Loucy (cell line): ENCODE results near the gene NUFIP2.

Experiments
- EZH2phosphoT487 ChIP-seq: fragments of 200-600 bp; IDR thresholded peaks from 2 replicates; pipeline ENCODE4 v1.6.1; 2018; ENCODE audit warnings: antibody characterized with exemption, mild to moderate bottlenecking, moderate library complexity, borderline replicate concordance
- TF ChIP-seq, protein P1 (sequence below): fragments of 200-600 bp; sonication (generic); conservative IDR thresholded peaks from 2 replicates; pipeline ENCODE4 v1.5.1; 2014; ENCODE audit warnings: mild to moderate bottlenecking, antibody characterized with exemption, low read length

DNA sequence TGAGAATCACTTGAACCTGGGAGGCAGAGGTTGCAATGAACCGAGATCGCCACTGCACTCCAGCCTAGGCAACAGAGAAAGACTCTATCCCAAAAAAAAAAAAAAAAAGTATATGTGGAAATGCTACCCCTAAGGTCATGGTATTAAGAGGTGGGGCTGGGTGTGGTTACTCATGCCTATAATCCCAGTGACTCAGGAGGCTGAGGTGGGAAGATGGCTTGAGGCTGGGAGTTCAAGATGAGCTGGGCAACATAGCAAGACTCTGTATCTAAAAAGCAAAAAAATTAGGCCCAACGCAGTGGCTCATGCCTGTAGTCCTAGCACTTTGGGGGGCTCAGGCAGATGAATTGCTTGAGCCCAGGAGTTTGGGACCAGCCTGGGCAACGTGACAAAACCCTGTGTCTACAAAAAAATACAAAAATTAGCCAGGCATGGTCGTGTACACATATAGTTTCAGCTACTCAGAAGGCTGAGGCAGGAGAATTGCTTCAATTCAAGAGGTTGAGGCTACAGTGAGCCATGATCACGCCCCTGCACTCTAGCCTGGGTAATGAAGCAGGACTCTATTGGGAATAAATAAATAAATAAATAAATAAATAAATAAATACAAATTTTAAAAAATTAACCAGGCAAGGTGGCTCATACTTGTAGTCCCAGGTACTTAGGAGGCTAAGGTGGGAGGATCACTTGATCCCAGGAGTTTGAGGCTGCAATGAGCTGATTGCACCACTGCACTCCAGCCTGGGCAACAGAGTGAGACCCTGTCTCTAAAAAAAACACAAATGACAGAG, 32.3 kb upstream of the NUFIP2 start:
- TF ChIP-seq, protein P1, sequence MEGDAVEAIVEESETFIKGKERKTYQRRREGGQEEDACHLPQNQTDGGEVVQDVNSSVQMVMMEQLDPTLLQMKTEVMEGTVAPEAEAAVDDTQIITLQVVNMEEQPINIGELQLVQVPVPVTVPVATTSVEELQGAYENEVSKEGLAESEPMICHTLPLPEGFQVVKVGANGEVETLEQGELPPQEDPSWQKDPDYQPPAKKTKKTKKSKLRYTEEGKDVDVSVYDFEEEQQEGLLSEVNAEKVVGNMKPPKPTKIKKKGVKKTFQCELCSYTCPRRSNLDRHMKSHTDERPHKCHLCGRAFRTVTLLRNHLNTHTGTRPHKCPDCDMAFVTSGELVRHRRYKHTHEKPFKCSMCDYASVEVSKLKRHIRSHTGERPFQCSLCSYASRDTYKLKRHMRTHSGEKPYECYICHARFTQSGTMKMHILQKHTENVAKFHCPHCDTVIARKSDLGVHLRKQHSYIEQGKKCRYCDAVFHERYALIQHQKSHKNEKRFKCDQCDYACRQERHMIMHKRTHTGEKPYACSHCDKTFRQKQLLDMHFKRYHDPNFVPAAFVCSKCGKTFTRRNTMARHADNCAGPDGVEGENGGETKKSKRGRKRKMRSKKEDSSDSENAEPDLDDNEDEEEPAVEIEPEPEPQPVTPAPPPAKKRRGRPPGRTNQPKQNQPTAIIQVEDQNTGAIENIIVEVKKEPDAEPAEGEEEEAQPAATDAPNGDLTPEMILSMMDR, result no peak
- TF ChIP-seq EZH2phosphoT487, result no peak
